Measurements from ENCODE around the gene SND1.
A peak's percentile ranks its signal among the peaks of the same experiment; 100 is the strongest.
"Not testable (repeated sequence)": the region's sequence is repeated elsewhere in the genome, so short reads cannot be mapped to it uniquely, and the experiment has no call there.

Gene SND1

DNA sequence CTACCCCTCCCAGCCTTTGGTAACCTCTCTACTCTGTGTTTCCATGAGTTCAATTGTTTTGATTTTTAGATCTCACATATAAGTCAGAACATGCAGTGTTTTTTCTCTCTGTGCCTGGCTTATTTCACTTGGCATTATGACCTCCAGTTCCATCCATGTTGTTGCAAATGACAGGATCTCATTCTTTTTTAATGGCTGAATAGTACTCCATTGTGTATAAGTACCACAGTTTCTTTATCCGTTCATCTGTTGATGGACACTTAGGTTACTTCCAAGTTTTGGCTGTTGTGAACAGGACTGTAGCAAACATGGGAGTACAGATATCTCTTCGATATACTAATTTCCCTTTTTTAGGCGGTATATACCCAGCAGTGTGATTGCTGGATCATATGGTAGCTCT is 237.7 kb downstream of the SND1 start:
- DNase-seq (ENCODE audit: low spot score) = no peak

DNA sequence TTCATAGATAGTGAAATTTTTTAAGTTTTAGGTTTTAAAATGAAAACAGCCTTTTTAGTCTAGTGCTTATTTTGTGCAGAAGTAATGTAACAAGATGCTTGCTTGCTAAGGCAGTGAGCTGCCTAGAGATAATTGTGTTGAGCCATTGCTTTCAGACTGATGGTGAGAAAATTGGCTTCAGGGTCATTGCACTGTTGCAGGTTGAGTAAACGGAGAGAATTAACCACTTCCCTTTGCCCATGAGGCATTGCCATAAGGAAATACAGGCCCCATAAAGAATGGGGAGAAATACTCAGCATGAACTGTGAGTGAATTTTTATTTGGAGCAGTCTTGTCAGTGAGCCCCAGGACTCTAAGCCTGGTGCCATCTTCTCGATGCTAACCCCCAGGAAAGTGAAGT is 238.7 kb downstream of the SND1 start:
- no peak for DNase-seq (ENCODE audit: low spot score)

DNA sequence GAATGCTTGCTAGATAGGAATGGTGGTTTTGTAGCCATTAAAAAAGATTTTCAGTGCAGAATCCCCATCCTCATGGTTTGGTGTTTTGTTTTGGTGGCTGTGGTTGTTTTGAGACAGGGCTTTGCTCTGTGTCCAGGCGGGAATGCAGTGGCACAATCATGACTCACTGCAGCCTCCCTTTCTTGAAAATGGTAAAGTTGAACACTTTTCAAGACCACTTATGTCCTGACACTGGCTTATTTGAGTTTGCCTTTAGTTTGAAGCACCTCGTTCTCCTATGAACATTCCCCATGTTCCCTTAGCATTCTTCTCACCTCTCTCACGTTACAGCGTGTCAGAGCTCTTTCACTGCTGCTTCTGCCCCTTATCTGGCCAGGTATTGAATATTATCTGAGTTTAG is 239.2 kb downstream of the SND1 start:
- no peak for DNase-seq (ENCODE audit: low spot score)

DNA sequence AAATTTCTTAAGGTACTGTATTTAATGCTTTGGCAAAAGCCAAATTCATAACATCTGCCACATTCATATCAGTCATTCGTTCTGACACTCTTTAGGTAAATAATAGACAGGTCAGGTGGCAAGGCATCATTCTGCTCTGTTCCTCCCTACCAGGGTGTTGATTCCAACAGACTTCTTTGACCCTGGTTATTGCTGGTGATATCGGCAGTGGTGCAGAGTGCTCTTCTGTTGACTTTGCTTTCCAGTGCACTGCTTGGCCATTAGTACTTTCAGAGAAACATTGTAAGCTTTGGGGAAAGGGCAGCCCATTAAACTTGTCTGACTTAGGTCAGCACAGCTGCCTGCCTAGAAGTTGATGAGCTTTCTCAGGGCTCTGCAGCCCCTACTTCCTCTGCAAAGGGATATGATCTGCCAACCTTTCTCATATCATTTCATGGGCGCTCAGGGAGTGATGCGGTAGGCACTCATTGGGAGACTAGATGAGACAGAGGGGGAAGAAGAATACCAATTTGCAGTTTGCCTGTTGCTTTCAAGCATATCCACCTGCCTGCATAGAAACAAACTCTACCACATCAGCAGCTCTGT is 240.0 kb downstream of the SND1 start:
- DNase-seq (ENCODE audit: low spot score) = no peak

DNA sequence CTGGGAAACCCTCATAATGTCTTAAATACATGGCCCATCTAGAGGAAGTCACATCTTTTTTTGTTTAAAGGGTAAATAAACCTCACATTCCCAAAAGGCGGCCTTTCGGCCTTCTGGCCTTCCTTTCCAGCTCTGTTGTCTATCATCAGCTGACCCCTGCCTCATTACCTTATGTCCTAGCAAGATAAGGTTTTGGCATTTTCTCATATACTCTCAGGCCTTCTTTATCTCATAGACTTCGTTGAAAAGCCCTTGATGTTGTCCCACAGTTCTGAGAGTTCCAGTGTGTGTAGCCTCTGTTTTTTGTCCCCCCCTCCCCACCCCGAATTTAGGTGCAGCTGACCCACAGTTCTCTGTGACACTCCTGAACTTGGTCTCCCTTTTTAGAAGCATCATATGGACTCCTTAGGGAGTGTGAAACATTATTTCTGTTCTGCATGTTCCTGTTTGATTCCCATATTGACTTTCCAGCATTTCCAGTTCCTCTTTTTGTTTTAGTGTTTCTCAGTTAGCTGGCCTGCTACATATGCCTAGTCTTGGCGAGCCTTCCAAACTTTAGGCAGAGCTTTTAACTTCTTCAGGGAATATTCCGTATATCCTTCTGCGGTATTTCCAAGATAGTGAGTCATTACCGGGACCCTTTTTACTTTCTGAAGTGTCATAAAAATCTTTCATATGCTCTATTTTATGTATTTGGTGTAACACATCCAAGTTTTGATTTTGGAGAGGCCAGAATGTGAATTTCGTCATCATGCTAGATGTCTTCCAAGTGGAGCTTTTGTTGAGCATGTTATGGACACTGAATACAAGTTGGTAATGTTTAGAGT is 240.7 kb downstream of the SND1 start:
- no peak for DNase-seq (ENCODE audit: low spot score)

DNA sequence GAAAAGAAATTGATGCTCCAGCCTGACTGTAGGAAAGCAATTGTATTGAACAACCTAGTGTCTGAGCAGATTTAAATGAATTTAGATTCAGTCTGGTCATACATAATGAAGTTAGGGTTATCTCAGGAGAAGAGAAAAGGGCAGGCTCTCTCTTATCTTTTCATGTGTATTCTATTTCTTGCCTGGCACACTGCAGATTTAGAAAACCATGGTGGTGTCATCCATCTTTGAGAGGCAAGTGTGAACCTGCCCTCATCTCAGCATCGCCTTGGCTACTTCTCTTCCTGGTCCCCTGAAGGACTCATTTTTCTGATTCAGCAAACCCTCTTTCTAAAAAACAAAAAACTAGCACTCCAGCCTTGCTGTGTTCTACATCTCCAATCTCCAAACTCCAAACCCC is 241.6 kb downstream of the SND1 start:
- no peak for DNase-seq (ENCODE audit: low spot score)

DNA sequence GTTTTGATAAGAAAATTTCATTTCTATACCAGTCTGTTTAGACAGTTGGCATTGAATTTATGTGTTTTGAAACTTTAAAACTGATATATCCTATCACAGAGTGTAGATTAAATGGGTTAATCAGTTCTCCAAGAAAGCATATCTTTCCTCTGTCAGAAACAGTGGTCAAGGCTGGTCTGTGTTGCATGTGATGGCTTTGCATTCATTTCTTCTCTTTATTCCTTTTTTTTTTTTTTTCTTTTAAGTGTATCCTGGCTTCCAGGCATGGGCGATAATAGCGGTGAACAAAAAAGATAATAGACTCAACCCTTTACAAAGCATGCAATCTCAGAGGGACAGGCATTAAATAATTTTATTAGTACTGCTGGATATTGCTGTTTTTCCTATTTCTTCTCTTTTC is 242.6 kb downstream of the SND1 start:
- no peak for DNase-seq (ENCODE audit: low spot score)

DNA sequence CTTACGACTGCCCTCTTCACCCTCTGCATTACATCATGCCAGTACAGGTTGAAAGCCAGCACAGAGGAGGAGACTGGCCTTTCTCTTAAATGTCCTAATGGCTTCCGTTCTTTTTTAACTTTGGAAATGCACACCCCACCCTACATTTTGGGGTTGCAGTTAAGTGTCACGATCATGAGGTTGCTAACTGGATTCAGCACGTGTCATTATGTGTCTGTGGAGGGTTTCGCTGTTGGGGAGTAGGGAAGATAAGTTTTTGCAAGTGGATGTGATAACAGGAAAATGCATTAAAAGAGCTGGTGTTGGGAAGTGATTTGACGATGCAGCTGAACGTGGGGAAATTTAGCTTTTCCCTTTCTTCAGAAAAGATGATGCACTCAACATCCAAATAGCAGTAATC is 243.4 kb downstream of the SND1 start:
- DNase-seq (ENCODE audit: low spot score) = no peak

DNA sequence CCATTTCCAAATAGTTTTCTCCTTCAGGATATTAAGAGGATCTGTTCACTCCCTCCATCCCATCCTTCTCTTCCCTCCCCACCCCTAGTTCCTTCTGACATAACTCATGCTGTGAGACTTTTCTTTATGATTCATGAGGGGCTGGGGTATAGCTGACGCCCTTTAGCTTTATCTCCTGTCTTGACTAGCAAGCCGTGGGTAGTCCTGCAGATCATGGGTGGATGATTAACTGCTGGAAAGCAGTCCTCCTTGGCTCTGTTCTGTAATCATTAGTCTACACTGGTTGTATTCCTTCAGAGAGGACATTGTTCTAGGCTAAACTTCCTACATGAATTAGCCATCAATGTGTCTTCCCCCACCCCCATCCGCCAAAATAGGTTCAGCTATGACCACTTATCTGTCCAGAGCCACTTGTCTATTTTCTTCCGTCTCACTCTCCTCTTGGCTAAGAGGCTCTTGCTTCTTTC is 243.9 kb downstream of the SND1 start:
- DNase-seq (ENCODE audit: low spot score) = no peak

DNA sequence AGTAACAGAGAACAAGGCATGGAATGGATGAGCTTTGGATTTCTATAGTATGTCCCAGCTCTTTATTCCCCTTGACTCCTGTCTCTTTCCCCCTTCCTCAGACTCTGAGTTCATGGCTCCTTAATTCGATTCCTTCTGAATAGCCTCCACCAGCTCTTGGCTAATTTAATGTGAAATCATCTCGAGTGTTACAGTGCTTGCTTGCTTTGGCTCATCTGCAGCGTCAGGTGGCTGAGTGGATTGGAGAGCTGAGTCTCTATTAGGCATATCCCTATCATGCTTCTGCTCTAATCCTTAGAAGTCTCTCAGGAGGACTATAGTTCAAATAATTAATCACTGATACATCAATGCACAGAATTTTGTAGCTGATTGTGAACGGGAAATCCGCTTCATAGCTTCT is 244.7 kb downstream of the SND1 start:
- no peak for DNase-seq (ENCODE audit: low spot score)

DNA sequence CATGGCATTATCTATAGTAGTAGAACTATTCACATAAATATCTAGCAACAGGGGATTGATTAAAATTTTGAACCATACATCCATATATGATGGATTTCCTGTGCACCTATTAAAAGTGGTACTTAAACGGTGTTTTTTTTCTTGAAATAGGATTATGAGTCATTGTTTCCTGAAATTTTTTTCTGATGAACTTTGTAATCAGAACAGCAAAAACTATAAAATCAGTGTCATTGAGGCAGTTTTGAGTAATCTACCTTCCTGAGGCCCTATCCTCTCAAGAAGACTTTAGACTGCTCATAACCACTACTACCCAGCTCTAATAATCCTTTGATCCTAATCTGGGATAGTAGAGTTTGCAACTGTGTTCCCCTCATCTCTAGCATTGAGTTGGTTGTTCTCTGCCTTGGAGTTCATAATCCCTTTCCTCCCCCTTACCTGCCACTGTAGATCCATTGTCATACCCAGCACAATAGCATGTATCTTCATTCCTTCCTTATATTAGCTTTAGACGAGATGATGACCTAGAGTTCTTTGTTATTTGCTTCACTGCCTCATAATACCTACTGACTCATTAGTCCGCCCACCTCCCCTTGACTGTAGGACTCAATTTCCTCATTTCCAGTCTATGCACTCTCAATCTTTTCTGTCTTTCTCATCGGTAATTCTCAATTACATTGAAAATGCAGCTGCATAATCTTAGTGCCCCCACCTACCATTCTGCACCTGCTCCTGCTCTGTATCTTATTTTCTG is 245.9 kb downstream of the SND1 start:
- DNase-seq (ENCODE audit: low spot score) = no peak

DNA sequence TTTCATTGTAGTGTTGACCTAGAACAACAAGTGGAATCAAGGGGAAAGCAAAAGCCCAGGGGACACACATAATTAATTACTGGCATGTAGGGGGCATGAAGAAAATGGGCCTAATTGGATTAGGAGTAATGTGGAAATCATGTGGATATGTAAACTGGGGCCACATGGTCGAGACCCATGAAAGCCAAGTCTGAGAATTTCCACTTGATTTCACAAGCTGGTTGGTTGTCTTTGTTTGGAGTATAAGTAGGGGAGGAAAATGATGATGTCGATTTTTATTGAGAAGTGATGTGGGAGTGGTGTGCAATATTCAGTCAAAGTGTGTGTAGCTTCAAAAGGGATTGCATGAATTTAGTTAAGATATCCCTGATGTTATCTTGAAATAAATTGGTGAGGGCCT is 247.4 kb downstream of the SND1 start:
- DNase-seq (ENCODE audit: low spot score) = no peak

DNA sequence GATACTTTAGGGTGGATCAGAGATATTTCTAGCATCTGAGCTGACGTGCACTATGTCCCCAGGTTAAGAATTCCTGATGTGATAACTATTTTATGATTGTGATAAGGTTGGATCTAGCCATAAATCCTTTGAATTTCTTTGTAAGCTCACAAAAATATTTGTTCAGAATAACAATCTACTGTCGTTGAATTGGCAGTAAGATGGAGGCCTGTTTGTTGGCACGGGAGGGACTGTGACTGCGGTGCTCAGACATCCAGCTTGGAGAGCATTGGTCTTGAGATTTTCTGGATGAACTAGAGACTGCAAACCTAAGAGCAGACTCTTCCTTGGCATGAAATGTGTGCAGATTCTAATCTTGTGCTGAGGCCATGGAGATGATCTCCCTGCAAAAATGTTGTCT is 248.1 kb downstream of the SND1 start:
- no peak for DNase-seq (ENCODE audit: low spot score)

DNA sequence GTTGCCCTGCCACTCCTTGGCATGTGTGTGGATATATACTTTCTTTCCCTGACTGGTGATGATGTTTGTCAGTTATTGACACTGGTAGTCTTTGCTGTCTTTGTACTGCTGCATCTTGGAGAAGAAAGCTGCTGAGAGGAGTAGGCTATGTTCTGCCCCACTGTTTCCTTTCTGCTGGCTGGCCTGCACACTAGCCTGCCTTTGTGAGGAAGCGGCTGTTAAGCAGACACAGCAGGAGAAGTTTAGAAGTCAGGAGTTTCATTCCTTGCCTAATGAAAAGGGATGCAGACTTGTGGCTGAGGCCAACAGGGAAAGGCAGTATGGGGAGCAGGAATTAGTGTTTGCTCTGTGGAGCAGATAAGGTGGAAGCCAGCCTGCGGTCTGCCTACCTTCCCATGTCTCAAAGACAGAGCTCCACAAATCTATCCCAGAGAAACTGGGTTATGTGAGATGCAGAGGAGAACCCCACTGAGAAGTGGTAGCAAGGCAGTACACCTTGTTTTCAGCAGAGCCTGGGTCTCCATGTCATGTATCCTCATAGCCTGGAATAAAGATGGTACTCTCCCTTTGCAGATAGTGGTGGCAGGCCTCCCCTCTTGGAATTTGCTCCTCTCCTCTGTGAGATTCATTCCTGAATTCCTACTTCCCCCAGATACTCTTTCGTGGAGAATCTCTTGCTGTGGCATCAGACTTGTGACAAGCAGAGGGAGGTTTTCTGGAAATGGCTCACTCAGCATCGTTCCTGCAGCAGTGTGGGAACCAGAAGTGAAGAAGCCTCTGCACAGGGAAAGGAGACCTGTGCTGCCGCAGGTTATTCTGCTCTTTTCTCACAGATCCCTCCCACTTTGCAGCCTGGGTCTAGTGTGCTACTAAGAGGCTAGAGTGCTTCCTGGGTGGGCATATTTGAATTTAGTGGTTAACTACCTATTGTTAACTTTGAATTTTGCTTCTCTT is 249.0 kb downstream of the SND1 start:
- DNase-seq (ENCODE audit: low spot score) = peak; percentile 45

DNA sequence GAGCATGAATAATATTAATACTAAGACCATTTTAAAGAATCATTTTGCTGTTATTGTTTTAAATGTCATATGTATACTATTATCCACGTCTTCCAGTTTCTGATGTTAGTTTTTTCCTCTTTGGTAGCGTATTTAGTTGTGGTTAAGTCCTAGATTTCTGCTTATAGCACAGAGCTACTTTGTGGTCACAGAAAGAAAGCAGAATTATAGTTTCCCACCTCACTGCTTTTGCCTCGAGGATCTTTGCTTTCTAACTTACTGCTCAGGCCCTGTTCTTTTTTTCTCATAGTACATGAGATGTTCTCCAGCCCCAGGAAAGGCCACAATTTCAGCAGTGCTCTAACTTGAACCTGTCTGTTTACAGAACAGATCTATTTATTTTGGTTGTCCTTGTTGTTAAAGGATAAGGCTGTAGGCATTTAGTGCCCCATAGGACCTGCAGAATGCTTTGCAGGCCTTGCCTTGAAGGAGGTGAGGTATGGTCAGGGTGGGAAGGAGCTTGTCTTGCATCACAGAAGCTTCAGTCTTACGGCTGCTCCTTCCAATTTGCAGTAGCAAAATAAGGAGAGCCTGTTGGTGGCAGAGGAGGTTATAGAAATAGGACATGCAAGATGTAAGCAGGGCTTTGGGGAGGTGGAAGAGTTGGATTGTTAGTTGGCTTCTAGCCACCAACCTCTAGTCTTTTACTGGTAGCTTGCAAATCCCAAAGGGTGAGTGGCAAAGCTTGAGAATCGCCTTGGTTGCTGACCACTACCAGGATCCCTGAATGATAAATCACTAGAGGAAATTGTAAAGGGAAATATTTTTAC is 250.1 kb downstream of the SND1 start:
- DNase-seq (ENCODE audit: low spot score) = no peak

DNA sequence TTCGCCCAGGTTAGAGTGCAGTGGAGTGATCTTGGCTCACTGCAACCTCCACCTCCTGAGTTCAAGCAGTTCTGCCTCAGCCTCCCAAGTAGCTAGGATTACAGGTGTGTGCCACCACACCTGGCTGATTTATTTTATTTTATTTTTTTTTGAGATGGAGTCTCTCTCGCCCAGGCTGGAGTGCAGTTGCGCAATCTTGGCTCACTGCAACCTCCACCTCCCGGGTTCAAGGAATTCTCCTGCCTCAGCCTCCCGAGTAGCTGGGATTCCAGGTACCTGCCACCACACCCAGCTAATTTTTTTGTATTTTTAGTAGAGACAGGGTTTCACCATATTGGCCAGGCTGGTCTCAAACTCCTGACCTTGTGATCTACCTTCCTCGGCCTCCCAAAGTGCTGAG is 250.8 kb downstream of the SND1 start:
- not testable (repeated sequence) for DNase-seq (ENCODE audit: low spot score)

DNA sequence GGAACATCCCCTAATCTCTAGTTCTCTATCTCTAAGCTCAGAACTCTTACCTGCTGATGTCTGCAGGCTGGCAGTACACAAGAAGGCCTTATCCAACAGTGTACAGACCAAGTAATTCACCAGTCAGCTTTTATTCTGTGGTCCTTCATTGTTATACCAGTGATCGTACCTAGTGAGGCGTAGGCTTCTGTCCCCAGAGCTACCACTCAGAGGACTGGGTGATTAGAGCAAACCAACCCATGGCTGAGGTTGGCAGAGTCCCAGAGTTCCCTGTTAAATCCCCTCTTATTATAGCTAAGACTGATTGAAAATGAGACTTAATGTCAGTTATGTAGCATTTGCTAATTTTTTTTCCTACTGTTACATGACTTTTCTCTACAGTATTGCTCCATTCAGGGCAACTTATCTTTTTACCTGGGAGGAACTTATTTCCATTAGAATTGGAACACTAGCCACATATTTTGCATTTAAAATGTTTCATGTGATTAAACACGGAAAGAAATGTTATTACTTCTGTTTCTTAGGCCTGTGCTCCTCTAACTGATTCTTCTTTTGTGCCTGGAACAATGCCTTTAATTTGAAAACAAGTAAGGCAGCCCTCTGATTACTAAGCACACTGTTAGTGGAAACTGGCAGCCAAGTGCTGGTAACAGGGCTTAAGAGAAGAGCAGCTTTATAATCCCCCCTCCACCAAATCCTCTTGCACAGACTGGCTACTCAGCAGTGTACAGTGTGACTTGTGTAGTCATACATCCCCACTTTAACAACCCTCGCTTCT is 252.1 kb downstream of the SND1 start:
- peak; percentile 27 for DNase-seq (ENCODE audit: low spot score)

DNA sequence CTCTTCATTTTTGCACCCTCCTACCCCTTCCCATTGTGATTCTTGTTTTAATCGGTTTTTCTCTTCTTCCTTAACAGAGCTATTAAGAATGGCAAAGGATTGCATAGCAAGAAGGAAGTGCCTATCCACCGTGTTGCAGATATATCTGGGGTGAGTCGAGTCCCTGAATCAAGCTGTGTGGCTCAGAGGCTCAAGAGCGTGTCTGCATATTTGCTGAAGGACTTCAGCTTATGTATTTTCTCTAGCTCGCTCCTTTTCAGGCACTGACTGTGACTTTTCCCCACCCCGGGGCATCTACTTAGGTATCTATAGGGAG is 252.6 kb downstream of the SND1 start:
- DNase-seq (ENCODE audit: low spot score) = no peak

DNA sequence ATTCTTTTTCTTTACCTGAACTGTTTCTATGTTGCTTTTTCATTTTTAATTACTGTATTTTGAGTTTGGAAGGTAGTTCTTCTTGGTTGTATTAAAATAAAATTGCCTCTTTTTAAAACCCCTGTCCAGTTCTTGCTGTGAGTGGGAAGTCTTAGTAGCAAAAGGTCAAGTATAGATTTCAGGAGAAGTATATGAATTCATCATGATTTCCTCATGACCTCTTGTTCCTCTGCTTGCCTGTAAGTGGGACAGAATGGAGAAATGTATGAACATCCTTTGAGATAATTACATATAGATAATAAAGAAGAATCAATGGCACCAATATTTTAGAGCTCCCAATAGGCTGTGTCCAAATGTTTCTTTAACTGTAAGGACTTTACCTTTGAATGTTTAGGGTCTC is 253.0 kb downstream of the SND1 start:
- DNase-seq (ENCODE audit: low spot score) = no peak
